Stimulated activated CD8-positive, alpha-beta memory T cell treated with anti-CD3 and anti-CD28 coated beads, Interleukin-7, amount 100 ng/mL, for 48 hours (primary cell): Measurements from ENCODE around the gene ZRANB1.

Experiments used
- DNase-seq, 2 donors: peaks; one replicate each; pipeline ENCODE4 v3.0.0-alpha.2; 2020; ENCODE audit warnings: low read depth in 1 of 2; ENCODE audit errors: extremely low read depth in 1 of 2

Gene ZRANB1

GRCh38 chr10:125004571-125005311 lies 62.8 kb downstream of the ZRANB1 start:
- no peak for DNase-seq

GRCh38 chr10:125005312-125006187 lies 63.6 kb downstream of the ZRANB1 start:
- no peak for DNase-seq

- no peak for DNase-seq
These were observed 64.3 kb downstream of the ZRANB1 start for GRCh38 chr10:125006188-125006680.

- no peak for DNase-seq
These were observed 65.1 kb downstream of the ZRANB1 start for GRCh38 chr10:125006921-125007426.

GRCh38 chr10:125007436-125007835 lies 65.5 kb downstream of the ZRANB1 start:
- no peak for DNase-seq

GRCh38 chr10:125008689-125009638 lies 67.0 kb downstream of the ZRANB1 start:
- DNase-seq = no peak

GRCh38 chr10:125009661-125010161 lies 67.8 kb downstream of the ZRANB1 start:
- no peak for DNase-seq

- DNase-seq = no peak
These were observed 68.4 kb downstream of the ZRANB1 start for GRCh38 chr10:125010362-125010761.

- DNase-seq = no peak
These were observed 69.4 kb downstream of the ZRANB1 start for GRCh38 chr10:125011171-125011925.

- no peak for DNase-seq
These were observed 70.2 kb downstream of the ZRANB1 start for GRCh38 chr10:125011926-125012705.

- DNase-seq = no peak
These were observed 71.1 kb downstream of the ZRANB1 start for GRCh38 chr10:125012851-125013528.

GRCh38 chr10:125013529-125013872 lies 71.6 kb downstream of the ZRANB1 start:
- DNase-seq = no peak

GRCh38 chr10:125014086-125014830 lies 72.3 kb downstream of the ZRANB1 start:
- no peak for DNase-seq

GRCh38 chr10:125014836-125015355 lies 73.0 kb downstream of the ZRANB1 start:
- no peak for DNase-seq

GRCh38 chr10:125015356-125015944 lies 73.5 kb downstream of the ZRANB1 start:
- DNase-seq = no peak

- no peak for DNase-seq
These were observed 74.2 kb downstream of the ZRANB1 start for GRCh38 chr10:125016123-125016522.

GRCh38 chr10:125016611-125017202 lies 74.8 kb downstream of the ZRANB1 start:
- no peak for DNase-seq
